Lower lobe of right lung (tissue), 2 donors: ENCODE measurements around the gene IRF7. TPM values are rescaled to one million over a fixed set of nuclear protein-coding genes. Genes with fewer than 3 reads are reported as not detected.

Experiments
- ATAC-seq, 2 donors: fragments of 200-7000 bp; cut with Tn5 transposase; one replicate each; pipeline ENCODE4 v1.9.1; 2020 to 2022; ENCODE audit warnings: mild to moderate bottlenecking in 2 of 2, moderate library complexity in 2 of 2
- DNase-seq: peaks from one replicate; pipeline ENCODE4 v3.0.0-alpha.2; 2020
- H3K27ac ChIP-seq: fragments of 200-600 bp; one replicate; pipeline ENCODE4 v1.8.0; 2022
- H3K27me3 ChIP-seq: fragments of 200-600 bp; one replicate; pipeline ENCODE4 v1.8.0; 2022; ENCODE audit warnings: low read depth
- H3K36me3 ChIP-seq: fragments of 200-600 bp; one replicate; pipeline ENCODE4 v1.8.0; 2022; ENCODE audit warnings: mild to moderate bottlenecking
- H3K4me1 ChIP-seq: fragments of 200-600 bp; one replicate; pipeline ENCODE4 v1.8.0; 2022
- H3K4me3 ChIP-seq: fragments of 200-600 bp; one replicate; pipeline ENCODE4 v1.8.0; 2022; ENCODE audit warnings: mild to moderate bottlenecking
- H3K9me3 ChIP-seq: fragments of 200-600 bp; one replicate; pipeline ENCODE4 v1.8.0; 2022
- intact Hi-C: fragments of 100-400 bp; cut with DNase I; formaldehyde crosslinking; loops from one replicate; pipeline ENCODE4 v1.11.0; 2022
- total RNA-seq: library from RNA; stranded (reverse); fragmentation: NEBNext Ultra II Directional; extraction: Animal tissue kit (Norgen Biotek cat#: 25700); gene quantifications from one replicate; pipeline ENCODE4 v1.2.1, GENCODE V29; 2021
- TF ChIP-seq, protein P1 (sequence below): fragments of 200-600 bp; IDR thresholded peaks from one replicate; pipeline ENCODE4 v1.8.0; 2022; ENCODE audit warnings: antibody characterized with exemption, mild to moderate bottlenecking
- donor health status: DM: no; HTN: yes; CAD: no; lungs with severe emphysema.

The IRF7 gene
- total RNA-seq, 1 donor from 2014 or later: 84.8 TPM

GRCh38 chr11:623349-623869 lies 7.7 kb upstream of the IRF7 start:
- DNase-seq (no peak), ATAC-seq (no peak)
- Histone ChIP-seq H3K27me3 (peaks cover 22% of the 10 kb centered on the region), H3K9me3 (no peaks in the 10 kb centered on the region), H3K27ac (no peak overlapping the region), H3K36me3 (no peaks in the 10 kb centered on the region), H3K4me3 (no peak overlapping the region), H3K4me1 (no peaks in the 10 kb centered on the region)
- intact Hi-C loops: no loop called here
- TF ChIP-seq, protein P1, sequence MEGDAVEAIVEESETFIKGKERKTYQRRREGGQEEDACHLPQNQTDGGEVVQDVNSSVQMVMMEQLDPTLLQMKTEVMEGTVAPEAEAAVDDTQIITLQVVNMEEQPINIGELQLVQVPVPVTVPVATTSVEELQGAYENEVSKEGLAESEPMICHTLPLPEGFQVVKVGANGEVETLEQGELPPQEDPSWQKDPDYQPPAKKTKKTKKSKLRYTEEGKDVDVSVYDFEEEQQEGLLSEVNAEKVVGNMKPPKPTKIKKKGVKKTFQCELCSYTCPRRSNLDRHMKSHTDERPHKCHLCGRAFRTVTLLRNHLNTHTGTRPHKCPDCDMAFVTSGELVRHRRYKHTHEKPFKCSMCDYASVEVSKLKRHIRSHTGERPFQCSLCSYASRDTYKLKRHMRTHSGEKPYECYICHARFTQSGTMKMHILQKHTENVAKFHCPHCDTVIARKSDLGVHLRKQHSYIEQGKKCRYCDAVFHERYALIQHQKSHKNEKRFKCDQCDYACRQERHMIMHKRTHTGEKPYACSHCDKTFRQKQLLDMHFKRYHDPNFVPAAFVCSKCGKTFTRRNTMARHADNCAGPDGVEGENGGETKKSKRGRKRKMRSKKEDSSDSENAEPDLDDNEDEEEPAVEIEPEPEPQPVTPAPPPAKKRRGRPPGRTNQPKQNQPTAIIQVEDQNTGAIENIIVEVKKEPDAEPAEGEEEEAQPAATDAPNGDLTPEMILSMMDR: no peak

- no peaks in the 10 kb centered on the region for H3K36me3 ChIP-seq
- TF ChIP-seq, protein P1: no peak
- H3K9me3 ChIP-seq: no peaks in the 10 kb centered on the region
- DNase-seq (no peak), ATAC-seq (no peak)
- H3K27me3 ChIP-seq: peaks cover 22% of the 10 kb centered on the region
- intact Hi-C loops: no loop called here
- no peak overlapping the region for H3K4me3 ChIP-seq
- H3K27ac ChIP-seq: no peak overlapping the region
- peaks cover 3% of the 10 kb centered on the region for H3K4me1 ChIP-seq
These were observed 6.1 kb upstream of the IRF7 start for GRCh38 chr11:621838-622237.

GRCh38 chr11:620935-621814 lies 5.4 kb upstream of the IRF7 start:
- Histone ChIP-seq H3K36me3 (no peaks in the 10 kb centered on the region), H3K4me3 (no peak overlapping the region), H3K4me1 (peaks cover 9% of the 10 kb centered on the region), H3K27me3 (peaks cover 16% of the 10 kb centered on the region), H3K9me3 (no peaks in the 10 kb centered on the region), H3K27ac (no peak overlapping the region)
- TF ChIP-seq, protein P1: no peak
- intact Hi-C loops: no loop called here
- no peak for ATAC-seq
- DNase-seq: no peak

DNA sequence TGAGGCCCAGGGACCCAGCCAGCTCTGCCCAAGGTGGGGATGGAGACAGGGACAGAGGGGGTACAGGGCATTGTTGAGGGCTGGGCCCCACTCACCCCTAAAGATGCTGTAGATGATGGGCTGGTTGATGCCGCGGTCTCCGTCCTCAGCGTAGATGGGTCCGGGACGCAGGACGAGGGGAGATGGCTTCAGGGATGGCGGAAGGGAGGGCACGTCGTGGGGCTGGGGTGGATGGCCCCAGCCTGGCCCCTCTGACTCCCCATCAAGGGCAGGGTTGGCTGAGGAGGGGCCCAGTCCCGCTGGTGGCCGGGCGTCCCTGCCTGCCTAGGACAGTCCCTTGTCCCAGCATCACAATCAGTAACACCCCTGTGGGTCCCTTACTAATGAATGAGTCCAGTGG lies 4.5 kb upstream of the IRF7 start:
- no peak overlapping the region for H3K27ac ChIP-seq
- ATAC-seq (no peak), DNase-seq (no peak)
- peaks cover 12% of the 10 kb centered on the region for H3K4me1 ChIP-seq
- no peaks in the 10 kb centered on the region for H3K9me3 ChIP-seq
- TF ChIP-seq, protein P1: no peak
- H3K36me3 ChIP-seq: peaks cover 2% of the 10 kb centered on the region
- intact Hi-C loops: no loop called here
- peaks cover 6% of the 10 kb centered on the region for H3K27me3 ChIP-seq
- H3K4me3 ChIP-seq: no peak overlapping the region

GRCh38 chr11:619628-620050 lies 3.9 kb upstream of the IRF7 start:
- Histone ChIP-seq H3K27ac (no peak overlapping the region), H3K9me3 (no peaks in the 10 kb centered on the region), H3K27me3 (peaks cover 2% of the 10 kb centered on the region), H3K4me3 (no peak overlapping the region), H3K4me1 (peaks cover 18% of the 10 kb centered on the region), H3K36me3 (peaks cover 7% of the 10 kb centered on the region)
- ATAC-seq: no peak
- intact Hi-C loops: no loop called here
- DNase-seq: no peak
- TF ChIP-seq, protein P1: no peak
